NCI-H1930 (cell line): Measurements from ENCODE around the gene CDH13.

Experiments used
- DNase-seq, 2 experiments: peaks; one replicate each; lab custom pipeline; 2025; lab: John Stamatoyannopoulos, UW

Gene CDH13

GRCh38 chr16:82626791-82627261 is at the start of gene CDH13:
CDH13 (plus strand) TSS chr16:82626969.
- DNase-seq, result no peak

- DNase-seq, result no peak
Measured at GRCh38 chr16:82580298-82580890, 46.4 kb upstream of the CDH13 start.

GRCh38 chr16:82582975-82583374 is 43.8 kb upstream of the CDH13 start:
- DNase-seq, result no peak

- no peak for DNase-seq
Measured at GRCh38 chr16:82583422-82583821, 43.3 kb upstream of the CDH13 start.

DNA sequence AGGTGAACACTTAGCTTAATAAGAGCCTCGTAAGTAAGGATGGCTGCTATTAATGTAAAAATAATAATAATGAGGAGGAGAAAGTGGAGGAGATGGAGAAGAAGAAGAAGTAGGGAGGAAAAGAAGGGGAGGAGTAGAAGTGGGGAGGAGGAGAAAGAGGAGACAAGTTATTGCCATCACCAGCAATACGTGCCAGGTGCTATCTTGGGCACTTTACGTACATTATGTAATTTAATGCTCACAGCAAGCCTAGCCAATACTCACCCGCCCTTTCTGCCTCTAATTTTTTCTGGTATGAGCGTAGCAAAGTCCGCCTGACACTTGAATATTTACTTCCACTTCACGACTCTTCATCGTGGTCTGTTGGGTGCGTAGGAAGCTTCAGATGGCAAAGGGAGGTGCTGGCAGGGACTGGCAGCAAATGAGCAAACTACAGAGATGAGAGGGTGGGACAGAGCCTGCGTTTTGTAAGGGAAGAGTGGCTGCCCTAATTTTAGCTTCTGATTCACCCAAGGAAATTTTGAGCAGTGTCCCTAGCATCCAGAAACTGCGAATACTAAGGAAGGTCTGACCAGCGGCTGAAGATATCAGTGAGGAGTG is 42.1 kb upstream of the CDH13 start:
- no peak for DNase-seq

DNA sequence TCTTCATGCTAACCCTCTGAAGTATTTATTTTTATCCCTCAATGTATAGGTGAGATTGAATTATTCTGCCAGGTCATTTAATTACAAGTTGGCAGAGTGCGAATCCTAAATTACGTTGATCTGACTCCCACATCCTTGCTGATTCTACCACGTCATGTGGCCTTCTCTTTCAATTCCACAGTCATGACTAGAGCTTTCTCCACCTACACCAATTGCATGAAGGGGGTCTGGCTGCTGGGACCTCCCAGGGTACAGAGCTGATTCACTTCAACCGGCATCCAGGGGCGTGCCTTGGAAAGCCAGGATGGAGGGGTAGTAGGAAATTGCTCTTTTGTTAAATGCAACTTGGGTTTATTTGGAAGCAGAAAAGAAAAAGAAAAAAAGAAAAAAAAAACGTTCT is 41.1 kb upstream of the CDH13 start:
- DNase-seq, result no peak

DNA sequence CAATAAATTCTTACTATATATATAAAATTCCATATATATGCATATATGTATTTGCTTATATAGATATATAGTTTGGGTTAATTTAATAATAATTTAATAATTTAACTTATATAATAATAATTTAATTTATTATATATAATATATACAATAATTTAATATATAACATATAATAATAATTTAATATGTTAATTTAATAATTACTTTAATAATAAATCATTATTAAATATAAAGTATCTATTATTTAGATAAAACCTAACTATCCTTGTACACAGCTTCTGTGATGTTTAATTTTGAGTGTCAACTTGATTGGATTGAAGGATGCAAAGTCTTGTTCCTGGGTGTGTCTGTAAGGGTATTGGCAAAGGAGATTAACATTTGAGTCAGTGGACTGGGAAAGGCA is 40.6 kb upstream of the CDH13 start:
- no peak for DNase-seq

- no peak for DNase-seq
Measured at GRCh38 chr16:82587289-82587688, 39.5 kb upstream of the CDH13 start.

DNA sequence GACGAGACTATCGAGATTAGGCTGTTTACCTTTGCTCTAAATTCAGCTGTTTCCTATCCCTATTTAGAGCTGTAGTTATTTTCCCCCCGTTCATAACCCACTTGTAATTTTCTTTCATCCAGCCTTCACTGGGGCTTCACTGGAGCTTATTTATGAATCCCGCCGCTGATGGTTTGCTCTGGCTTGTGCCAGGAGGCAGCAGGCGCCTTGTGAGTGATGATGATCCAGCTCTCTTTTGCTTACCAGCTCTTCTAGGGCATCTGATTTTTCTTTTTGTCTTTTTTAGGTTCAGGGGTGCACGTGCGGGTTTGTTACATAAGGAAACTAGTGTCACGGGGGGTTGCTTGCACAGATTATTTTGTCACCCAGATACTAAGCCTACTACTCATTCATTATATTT is 37.4 kb upstream of the CDH13 start:
- no peak for DNase-seq

DNA sequence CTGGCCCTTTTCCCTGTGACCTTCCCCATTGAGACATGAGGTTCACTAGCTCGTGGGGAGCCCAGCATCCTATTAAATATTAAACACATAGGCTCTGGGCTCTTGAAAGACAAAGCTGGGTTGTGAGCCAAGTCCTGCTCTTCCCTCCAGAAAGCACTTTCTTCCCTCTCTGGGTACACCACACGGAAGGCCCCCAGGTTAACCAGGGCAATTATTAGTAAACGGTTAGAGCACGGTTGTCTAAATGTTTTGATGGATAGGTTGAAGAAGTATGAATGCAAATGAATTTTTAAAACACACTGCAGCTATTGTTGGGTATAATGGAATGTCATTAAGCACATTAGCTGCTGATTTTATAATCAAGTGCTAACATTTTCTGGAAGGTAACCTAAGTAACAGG is 32.7 kb upstream of the CDH13 start:
- no peak for DNase-seq

DNA sequence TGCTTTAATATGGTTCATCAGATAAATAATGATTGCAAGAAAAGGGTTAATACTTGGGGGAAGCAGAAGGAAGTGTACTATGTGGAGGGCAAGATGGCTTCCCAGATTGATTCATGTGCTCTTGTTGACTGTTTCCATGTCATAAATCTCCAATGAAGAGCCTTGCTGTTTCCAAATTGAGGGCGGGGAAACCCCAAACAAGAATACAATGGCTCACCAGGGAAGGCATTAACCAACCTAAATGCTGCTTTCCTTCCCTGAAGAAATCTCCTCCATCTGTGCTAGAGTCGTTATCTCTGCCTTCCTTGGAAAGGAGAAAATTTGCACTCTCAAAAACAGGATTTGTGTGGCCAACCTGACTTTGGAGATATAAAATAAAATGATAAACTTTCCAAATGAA is 28.0 kb upstream of the CDH13 start:
- no peak for DNase-seq

DNA sequence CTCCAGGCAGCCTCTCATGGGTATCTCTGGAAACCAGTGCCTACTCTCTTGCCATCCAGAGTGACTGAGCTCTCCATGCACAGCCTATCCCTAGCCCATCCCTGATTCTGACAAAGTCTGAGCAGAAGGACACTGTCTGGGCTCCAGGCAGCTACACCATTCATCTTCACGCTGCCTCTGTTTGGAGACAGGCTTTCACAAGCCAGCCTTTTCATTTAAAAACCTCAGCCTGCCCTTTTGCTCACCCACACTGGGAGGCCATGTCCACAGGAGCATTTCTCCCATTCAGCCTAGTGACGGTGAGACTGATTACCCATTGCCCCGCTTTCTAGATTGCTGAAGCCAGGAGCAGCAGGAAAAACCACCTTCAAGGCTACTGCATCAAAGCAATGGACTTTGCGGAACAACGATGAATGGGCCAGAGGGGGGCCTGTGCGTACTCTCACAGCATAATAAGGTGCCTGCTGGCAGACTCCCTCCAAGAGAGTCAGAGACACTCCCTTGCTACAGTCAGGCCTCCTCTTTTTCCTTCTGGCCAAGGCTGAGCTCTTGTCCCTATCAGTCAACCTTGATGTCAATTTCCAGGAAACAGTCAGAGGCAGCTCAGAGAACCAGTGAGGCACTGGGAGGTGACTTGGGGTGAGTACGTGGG is 24.7 kb upstream of the CDH13 start:
- no peak for DNase-seq

- no peak for DNase-seq
Measured at GRCh38 chr16:82603784-82604411, 22.9 kb upstream of the CDH13 start.

GRCh38 chr16:82605076-82605475 is 21.7 kb upstream of the CDH13 start:
- no peak for DNase-seq

DNA sequence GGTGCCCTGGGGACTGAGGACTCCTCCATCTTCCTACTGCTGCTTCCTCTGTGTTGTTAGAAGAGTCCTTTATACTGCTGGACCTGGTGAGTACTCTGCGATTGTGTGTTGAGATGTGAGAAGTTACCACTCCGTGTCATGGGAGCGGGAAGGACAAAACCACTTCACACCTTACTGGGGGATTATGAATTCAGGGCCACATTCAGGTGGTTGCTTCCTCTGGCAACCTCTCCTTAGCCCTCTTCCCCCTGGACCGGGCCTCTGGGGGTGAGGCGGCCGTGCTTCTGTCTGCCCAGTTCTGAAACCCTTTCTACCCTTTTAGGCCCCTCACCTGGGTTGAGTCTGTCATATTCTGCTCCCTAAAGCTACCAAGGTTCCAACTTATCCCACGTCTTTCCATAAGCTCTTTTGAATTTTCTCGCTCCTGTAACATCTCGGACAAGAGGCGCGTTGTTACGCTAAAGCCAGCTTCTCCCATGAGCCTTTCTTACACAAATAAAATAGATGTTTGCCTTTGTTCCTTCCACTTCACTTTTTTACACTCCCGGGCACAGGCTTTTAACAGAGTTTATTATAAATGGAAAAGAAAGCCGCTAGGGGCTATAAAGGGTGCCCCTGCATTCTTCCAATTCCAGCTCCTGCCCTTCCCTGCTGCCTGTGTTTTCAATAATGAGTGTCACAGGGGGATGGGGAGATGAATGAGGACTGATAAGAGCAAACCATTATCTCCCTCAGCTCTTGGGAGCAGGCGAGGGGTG is 20.7 kb upstream of the CDH13 start:
- DNase-seq, result no peak

GRCh38 chr16:82609140-82609539 is 17.6 kb upstream of the CDH13 start:
- DNase-seq, result no peak

DNA sequence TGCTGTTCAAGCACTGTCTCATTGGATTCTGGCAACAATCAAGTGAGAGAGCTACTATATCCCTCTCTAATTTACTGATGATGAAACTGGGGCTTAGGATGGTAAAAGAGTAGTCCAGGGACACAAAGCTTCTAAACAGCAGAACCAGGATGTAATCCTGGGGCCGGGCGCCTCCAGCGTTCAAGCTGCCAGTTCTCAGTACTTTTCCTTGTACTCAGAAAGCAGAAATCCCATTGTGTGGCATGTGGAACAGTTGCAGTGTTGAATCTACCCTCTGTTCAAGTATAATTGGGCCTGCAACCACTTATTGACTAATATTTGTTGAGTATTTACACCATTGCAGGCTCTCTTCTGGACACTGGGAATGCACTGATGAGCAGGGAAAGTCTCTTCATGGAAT is 14.5 kb upstream of the CDH13 start:
- DNase-seq, result no peak

GRCh38 chr16:82616356-82616755 is 10.4 kb upstream of the CDH13 start:
- DNase-seq, result no peak

DNA sequence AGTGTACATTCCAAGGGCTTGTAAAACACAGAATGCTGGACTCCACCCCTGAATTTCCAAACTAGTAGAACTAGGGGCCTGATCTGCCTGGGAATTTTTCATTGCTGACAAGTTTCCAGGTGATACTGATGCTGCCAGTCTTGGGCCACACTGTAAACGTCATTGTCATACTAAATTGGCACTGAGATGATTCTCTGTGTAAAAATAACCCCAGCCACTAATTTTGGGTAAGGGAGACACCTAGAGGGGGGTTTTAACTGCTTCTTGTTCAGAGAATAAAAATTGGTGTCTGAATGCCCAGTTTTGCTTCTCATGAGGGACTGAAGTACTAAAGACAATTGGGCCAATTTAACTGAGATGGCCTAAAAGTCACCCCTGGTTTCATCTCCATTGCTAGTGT is 5.0 kb upstream of the CDH13 start:
- DNase-seq, result no peak

DNA sequence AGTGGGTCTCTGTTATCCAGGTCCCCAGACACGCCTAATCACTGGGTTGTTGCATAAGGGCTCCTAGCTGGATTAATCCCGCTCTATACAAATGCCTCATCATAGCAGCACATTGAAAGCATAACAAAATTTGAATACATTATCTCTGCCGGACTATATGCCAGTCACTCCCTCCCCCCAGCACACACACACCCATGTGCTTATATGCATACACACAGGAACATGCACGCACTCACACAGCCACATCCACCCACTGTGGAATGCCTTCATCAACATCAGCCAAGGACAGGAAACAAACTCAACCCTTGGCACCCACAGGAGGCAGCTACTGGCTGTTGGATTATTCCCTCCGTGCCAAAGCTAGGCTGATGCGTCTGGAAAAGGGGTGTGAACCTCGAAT is 3.5 kb upstream of the CDH13 start:
- DNase-seq, result no peak

DNA sequence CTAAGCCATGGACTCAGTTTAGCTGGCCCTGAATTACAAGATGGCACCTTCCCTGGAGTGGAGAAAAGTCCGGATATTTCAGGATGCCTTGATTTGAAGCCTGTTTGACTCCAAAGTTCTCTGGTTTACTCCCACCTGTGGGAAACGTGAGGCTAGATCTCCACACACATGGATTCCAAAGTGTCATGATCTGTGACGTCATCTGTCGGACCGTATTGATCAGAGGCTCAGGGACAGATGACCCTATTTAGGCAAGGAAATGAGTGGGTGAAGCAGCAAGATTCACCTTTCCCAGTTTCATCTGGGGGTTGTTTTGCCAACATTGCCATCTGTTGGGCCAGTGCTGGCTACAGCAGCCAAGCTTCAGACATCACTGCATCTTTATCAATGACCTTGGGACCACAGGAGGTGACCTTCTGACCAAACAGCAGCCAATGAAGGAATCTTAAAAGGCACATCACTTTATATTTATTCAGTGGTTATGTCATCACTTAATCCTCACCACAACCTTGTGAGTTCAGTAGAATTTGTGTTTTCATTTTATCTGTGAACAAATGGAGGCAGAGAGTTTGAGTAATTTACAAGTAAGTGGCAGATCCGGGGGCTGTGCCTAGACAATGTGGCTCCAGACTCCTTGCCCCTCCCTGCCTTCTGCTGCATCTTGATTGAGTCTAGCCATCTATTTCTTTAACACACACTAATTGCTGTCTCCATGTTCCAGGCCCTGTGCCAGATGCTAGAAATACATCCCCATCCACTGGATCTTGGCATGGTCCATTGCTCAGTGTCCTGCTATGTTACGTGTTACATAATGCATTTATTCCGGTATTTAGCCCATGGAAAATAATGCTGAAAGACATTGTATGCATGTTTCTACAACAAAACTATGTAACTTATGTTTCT is 1.5 kb upstream of the CDH13 start:
- no peak for DNase-seq

DNA sequence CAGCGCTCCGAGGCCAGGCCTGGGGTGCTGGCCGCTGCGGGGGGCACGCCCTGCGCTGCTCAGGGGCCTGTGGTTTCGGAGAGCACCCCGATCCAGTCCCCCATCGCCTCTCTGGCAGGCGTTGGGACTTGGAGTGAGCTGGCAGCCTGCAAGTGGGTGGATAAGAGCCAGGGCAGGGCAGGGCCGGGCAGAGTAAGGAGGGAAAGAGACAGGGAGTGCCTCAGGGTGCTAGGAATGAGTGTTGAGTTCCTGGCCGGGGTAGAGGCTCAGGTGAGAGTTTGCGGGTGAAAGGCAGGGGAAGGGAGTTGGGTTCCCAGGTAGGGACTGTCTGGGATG is 1.3 kb downstream of the CDH13 start:
- no peak for DNase-seq
